Amniotic epithelial cell (primary cell): ENCODE data around the gene MVD.

Source experiments
- DNase-seq: peaks from one replicate; pipeline ENCODE4 v3.0.0-alpha.2; 2010; ENCODE audit warnings: low read depth

The MVD gene

DNA sequence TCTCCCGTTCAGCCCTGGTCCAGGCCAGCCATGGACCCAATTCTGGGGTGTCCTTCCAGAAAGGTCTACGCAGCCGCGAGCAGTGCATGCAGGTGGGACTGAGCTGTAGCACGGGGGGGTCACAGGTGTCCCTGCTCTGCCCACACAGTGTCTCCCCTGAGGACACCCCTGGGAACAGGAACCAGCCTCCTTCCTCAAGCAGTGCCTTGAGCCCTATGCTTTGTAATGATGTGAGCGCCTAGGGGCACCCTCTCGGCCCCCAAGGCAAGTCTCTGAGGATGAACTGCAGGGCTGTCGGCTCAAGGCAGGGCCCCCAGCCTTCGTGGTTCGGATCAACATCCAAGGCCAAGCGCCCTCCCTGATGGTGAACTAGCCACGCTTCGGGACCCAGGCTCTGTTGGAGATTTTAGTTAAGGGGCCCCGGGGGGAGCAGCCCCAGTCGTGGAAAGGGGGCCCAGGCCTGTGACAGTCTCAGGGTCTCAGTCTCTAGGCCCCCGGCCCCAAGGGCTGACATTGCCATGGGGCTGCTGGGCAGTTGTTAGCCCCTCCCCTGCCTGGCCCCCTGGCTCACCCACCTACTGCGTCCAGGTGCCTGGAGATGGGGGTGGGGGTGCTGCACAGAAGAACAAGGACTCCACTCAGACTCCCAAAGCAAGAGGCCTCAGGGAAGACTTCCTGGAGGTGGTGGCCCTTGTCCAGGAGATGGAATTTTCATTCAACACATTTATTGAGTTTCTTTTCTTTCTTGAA, 22.2 kb downstream of the MVD start:
- no peak for DNase-seq

DNA sequence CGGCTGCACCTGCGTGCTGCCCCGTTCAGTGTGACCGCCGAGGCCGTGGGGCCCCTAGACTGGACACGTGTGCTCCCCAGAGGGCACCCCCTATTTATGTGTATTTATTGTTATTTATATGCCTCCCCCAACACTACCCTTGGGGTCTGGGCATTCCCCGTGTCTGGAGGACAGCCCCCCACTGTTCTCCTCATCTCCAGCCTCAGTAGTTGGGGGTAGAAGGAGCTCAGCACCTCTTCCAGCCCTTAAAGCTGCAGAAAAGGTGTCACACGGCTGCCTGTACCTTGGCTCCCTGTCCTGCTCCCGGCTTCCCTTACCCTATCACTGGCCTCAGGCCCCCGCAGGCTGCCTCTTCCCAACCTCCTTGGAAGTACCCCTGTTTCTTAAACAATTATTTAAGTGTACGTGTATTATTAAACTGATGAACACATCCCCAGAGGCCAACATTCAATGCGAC, 22.8 kb downstream of the MVD start:
- DNase-seq: no peak

DNA sequence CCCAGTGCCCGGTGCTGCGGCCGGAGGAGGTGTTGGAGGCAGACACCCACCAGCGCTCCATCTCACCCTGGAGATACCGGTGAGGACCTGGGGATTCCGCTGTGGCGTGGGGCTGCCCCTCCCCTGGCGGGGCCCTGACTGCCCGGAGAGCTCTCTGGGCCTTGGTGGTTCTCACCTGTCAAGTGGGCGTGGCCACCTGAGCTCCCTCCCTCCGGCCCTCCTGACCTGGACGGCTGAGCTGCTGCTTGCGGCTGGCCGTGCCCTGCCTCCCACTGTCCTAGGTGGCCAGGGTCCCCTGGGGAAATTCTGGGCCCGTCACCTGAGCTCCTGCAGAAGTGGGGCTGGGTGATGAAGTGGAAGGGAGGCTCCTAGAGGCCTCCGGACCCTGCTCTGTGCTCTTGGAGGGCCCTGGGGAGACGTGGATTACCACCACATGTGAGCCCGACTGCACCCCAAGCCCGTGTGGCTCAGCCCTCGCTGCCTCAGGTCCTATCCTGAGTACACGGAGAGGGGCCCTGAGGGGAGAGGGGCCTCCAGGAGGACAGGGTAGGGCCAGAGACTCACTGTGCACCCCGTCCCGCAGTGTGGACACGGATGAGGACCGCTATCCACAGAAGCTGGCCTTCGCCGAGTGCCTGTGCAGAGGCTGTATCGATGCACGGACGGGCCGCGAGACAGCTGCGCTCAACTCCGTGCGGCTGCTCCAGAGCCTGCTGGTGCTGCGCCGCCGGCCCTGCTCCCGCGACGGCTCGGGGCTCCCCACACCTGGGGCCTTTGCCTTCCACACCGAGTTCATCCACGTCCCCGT, 23.5 kb downstream of the MVD start:
- DNase-seq: no peak

DNA sequence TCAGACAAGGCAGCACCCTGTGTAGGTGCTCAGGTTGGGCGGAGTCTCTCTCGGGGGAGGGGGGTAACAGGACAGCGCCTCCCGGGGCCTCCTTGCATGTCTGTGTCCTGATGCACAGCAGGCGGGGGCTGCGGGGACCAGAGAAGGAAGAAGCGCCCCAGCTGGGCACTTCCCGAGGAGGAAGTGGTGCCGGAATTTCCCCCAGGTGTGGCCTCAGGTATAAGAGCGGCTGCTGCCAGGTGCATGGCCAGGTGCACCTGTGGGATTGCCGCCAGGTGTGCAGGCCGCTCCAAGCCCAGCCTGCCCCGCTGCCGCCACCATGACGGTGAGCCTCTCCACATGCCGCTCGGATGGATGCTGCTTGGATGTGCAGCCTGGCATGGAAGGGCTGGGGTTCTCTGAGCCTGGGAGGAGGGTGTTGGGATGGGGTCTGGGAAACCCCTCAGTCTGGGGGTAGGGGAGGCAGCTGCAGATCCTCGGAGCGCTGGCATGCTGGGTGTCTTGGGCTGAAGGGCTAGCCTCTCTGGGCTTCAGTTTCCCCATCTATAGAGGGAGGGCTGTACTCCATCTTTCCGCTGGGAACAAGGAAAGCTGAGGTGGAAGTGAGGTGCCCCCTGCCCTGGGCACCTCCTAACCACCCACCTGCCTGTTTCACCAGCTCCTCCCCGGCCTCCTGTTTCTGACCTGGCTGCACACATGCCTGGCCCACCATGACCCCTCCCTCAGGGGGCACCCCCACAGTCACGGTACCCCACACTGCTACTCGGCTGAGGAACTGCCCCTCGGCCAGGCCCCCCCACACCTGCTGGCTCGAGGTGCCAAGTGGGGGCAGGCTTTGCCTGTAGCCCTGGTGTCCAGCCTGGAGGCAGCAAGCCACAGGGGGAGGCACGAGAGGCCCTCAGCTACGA, 24.3 kb downstream of the MVD start, which contains the start of gene IL17C:
Gene IL17C (plus strand): TSS at position 250 of the 908 bp plus-strand sequence. CDS start 70 bp downstream, at position 320.
- no peak for DNase-seq

DNA sequence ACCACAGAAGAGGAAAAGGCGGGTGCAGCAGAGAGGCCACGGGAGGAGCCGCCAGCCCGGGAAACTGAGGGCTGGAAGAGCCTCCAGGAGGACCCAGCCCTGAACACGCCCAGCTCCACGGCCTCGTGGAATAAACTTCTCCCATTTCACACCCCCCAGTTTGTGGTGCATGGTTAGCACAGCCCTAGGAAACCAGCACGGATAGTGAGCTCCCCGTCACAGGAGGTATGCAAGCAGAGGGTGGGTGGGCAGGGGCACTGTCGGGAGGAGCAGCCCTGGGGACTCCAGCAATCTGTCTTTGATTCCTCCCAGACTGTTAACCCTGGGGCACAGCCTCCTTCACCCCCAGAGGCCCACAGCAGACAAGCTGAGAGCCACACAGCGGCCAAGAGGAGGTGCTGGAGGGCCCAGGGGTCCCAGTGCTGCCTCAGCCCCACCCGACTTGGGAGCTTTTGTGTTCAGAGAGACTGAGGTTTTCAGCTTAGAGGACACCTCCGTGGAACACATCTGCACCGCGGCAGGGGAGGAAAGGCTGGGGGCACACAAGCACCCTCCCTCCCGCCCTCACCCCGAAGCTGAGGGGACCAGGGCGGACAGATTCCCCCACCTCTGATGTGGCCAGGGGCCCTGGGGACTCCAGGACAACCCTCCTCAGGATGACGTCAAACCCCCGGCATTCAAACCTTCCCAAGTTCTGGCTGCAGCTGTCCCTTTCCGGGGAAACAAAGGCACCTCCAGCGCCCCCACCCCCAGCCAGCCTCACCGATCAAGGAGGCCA, 26.2 kb downstream of the MVD start:
- DNase-seq: no peak

DNA sequence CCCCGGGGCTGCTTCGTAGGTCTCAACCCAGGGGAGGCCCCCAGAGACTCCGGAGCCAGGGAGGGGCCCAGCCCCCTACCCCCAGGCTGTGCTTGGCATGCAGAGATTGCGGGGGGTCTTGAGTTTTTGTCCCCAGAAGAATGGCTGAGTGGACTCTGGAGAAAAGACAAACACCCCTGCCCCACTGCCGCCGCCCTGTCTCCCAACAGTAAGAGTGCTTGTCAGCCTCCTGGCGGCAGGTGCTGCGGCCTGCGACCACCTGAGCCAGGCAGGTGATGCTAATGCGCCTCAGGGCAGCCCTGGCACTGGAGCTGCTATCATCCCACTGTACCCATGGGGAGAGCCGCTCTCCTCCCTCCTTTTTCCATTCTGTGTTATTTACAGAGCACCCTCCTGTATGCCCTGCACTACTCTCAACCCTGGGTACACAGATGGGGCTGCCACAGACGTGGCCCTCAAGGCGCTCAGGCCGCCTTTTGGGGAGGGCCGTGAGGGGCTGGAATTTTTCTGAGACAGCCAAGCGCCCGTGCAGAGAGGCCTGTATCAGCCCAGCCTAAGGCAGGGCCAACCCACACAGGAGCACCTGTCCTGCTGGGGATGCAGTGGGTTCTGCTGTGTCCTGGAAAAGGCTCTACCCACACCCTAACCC, 27.1 kb downstream of the MVD start:
- no peak for DNase-seq

DNA sequence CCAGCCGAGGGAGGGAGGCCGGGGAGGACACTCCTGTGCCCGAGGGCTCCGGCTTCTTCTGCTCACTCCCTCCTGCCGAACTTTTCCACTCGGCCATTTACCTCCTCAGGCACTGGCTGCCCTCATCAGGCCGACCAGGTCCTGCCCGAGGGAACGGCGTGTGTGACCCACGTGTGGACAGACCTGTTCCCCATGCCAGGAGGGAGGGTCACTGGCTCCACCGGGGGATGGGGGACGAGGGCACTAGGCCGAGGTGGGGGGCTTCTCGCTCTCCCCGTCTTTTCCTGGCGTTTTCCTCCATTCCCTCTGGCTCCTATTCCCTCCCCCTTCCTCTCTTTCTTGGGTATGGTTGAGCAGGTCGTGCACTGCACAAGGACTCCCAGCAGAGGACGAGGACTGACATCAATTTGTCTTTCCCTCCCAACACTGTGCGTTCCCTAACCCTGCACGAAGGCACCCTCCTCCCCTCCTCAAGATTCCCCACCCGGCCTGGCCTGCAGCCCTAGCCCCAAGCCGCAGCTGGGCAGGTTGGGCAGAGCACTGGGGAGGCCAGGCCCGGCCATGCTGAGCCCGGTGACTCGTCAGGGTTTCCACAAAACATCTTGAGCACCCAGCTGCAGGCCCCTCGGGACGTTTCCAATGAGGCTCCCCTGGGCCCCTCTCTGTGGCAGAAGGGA, 27.8 kb downstream of the MVD start:
- DNase-seq: no peak

DNA sequence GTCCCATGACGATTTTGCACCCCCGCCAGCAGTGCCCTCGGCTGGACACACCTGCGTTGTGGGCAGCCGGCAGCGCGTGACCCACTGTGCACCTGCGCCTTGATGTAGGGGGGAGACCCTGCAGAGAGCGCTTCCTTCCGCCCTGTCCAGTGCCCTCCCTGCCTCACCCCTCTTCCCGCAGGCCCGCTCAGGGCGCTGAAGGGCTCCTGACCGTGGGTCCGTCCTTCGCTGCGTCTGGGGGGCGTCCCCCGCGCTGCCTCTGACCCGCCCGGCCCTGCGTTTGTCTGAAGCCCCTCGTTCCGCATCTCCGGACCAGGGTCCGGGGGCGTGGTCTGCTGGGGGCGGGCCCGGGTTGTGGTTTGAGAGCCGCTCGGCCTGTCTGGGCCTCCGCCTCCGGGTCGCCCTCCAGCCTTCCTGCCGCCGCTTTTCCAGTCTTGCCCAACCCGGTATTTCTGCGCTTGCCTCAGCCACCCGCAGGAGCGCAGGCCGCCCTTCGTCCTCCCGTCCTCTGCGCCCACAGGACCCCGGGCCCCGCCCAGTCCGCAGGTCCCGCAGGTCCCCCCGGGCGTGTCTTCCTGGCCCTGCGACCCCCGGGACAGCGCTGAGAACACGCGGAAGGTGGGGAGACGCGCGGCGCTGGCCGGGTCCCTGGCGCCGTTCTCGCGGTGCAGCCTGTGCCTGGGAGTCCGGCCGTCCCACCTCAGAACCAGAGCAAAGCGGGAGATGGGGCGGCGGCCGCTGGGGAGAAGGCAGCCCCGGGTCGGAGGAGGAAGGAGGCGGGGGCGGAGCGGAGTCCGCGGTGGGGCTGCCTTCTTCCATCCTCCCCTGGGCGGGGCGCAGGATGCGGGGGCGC, 28.5 kb downstream of the MVD start:
- peak; percentile 54 for DNase-seq

DNA sequence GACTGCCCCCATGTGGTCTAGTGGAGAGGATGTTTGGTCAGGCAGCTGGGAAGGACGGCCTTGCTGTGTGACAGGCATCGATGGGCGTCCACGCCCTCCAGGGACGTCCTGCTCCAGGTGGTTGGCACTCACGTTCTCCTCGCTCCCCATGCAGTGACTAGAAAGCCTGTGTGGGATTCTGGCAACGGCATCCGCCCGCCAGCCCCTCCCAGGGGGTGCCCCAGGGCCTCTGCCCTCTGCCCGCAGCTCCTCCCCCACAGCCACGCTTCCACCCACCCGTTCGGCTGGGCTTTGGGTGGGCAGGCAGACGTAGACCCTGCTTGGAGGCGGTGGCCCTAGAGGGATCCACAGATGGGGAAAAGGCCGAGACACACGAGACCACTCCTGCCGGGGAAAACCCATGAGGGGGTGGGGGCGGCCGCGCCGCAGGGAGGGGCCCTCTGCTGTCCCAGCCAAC, 29.2 kb downstream of the MVD start:
- DNase-seq: no peak

DNA sequence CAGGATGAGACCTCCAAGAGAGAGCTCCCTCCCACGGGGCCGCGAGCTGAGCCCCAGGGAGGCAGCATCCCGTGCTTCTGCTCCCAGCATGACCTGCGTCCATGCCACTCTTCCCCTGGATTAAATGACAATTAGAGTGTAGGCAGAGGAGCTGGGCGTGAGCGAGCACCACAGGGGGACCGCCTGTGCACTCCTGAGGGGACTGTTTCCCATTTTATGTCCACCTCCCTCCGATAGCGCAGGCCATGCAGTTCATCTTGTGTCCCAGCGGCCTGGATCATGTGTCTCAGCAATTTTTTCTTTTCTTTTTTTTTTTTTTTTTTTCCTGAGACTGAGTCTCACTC, 30.3 kb downstream of the MVD start:
- DNase-seq: no peak

DNA sequence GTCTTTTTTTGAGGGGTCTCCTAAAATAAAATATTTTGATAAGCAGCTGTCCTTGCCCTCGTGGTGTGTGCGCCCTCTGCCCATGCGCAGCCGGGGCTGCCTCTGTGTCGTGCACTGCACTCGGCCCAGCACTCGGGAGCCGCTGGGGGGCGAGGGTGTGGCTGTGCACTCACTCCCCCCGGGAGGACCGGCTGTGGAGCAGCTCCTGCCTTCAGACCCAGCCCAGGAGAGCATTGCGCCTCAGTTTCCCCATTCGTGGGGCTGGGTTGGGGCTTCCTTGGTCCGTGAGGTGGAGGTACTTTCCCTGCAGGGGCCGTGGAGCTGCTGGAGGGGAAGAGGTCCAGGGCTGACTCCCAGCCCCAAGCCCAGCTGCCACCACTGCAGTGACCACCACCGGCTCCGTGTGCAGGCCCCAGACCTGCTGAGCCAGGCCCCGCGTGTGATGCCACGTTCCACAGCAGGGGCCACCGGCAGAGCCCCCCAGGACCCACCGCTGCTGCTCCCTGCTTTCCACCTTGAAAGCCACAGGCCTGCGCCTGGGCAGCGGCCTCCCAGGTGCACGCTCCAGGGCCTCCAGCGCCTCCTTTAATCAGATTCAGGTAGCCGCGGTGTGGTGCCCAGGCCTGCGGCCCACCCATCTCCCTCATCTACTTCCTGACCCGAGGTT, 30.8 kb downstream of the MVD start:
- no peak for DNase-seq

DNA sequence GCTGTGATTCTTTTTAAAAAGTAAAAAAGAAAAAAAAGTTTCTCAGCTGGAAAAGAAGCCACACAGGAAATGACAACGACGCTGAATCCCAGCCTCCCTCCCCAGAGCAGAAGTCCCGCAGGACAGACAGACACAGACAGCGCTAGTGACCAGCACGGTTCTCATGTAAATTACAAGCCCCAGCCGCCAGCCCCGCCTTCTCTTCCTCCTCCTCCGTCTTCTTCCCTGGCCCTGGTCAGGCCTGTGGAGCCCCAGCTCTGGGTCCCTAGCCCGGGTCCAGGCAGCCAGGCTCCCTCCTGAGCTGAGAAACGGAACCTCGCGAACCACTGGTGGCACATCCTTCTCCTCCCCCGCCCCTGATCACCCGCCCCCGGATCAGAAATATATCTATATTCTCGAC, 31.5 kb downstream of the MVD start:
- no peak for DNase-seq

DNA sequence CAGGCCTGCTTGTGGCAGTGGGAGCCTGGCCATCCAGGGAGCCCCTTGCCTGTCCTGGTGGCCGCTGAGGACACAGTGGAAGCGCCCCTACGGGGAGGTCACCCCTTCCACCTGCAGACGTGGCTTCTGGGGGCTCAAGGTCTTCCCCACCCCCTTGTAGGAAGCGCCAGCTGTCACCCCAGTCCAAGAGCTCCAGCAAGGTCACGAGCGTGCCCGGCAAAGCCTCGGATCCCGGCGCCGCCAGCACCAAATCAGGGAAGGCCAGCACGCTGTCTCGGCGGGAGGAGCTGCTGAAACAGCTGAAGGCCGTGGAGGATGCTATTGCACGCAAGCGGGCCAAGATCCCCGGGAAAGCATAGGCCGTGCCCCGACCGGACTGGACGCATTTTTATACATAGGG, 31.9 kb downstream of the MVD start:
- DNase-seq: no peak

DNA sequence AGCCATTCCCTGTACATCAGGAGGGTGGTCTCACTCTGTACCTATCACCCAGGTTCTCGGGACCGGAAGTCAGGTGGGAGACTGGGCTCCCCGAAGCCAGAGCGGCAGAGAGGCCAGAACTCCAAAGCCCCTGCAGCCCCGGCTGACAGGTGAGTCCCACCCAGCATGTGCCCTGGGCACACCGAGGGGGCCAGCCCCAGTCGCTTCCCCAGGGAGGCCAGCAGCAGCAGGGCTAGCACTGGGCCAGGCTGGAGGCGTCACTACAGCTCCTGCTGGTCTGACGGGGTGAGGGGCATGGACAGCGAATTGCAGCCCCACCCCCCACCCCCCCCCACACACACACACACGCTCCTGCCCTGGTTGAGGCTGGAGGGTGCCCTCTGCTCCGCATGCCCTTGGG, 32.5 kb downstream of the MVD start:
- no peak for DNase-seq

DNA sequence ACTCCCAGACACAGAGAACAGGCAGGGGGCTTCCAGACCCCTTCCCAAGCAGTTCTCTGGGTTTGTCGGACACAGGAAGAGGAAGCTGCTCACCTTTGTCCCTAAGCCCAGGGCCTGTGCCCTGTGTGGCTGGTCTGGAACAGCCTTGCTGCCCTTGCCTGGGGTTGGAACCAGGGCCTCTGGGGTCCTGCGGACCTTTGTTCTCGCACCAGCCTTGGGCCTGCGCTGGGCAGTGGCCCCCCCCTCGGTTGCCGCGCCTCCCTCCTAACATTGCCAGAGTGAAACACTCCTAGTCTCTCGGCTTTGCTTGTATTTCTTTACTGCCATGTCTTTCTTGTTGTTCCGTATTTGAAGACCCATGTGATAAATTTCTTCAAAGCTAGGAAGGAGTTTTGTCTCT, 33.1 kb downstream of the MVD start:
- DNase-seq: no peak

DNA sequence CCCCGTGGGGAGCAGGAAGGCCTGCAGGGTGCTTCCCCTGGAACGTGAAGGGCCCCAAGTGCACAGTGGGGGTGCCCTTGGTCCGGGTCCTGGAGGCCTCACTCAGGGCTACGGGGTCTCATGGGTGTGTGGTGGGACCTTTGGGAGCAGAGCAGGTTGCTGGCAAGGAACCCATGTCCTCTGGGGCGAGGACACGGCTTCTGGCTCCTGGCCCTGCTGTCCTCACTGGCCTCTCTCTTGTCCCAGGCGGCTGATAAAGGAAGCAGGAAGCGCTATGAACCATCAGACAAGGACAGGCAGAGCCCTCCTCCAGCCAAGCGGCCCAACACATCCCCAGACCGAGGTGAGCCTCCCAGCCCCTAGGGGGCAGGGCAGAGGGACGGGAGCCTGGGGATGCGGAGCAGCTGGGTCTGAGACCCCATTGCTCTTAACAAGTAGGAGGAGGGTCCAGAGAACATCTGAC, 34.3 kb downstream of the MVD start:
- no peak for DNase-seq

DNA sequence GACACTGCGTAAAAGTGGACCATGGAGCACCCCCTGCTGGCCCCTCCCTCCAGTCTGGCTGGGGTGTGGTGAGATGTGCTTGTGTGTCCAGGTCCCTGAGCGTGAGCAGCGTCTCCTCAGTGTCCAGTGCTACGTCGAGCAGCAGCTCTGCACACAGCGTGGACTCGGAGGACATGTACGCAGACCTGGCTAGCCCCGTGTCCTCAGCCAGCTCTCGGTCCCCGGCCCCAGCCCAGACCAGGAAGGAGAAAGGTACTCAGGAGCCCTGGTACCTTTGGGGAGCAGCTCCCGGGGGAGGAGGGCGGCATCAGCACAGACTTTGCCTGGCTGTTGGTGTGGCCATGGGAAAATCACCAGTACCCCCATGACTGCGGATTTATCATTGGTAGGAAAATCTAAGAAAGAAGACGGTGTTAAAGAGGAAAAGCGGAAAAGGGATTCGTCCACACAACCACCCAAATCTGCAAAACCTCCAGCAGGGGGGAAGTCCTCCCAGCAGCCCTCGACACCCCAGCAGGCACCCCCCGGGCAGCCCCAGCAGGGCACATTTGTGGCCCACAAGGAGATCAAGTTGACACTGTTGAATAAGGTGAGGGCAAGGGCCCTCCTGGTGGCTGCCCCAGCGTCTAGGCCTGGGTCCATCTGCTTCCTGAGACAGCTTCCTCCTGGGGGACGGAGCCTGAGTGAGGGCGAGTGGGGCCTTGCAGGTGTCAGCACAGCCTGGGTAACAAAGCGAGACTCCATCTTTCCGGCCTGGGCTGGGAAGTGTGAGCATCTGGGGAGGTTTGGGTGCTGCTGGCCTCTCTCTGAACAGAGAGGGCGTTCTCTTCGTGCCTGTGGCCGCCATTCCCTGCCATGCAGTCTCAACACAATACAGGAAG, 35.1 kb downstream of the MVD start:
- no peak for DNase-seq

DNA sequence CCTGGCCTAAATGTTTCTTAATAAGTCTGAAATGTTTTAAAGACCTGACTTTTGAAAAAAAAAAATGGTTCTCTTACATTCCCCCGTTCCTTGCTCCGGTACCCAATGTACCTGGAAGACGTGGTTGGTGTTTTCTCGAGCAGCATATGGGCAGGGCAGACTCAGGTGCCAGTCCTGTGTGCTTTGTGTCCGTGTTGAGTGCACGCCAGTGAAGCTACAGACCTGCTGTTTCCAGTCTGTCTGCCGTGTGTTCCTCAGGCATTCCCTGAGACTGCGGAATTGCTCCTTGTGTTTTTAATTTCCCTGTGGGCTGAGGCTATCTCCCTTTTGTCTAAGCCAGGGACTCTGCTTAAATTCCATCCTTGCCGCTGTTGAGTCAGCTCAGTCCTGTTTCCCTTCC, 36.2 kb downstream of the MVD start:
- no peak for DNase-seq
